H1 (cell line): Measurements from ENCODE around the gene CIRBP. TPM values are rescaled to one million over a fixed set of nuclear protein-coding genes. Genes with fewer than 3 reads are reported as not detected.

Source experiments
- CTCF ChIA-PET: fragments of 300-600 bp; sonication (Branson Sonifier 250); formaldehyde crosslinking; loops from one replicate; lab custom pipeline; 2021; ENCODE audit not compliant: partially characterized antibody; lab: Charles Lee
- POLR2A ChIA-PET: fragments of 300-600 bp; sonication (Branson Sonifier 250); formaldehyde crosslinking; loops from one replicate; lab custom pipeline; 2021; ENCODE audit warnings: inconsistent platforms; ENCODE audit not compliant: partially characterized antibody; lab: Charles Lee
- DNase-seq, 2 experiments: peaks; one replicate each; pipeline versions ENCODE4 v3.0.0 to v3.0.0-alpha.2; 2010 to 2022; ENCODE audit warnings: low spot score in 2 of 2, low read depth in 1 of 2, mixed read lengths in 1 of 2
- FAIRE-seq: peaks from 2 replicates; lab custom pipeline; 2011; peaks lifted over from hg19 to GRCh38; lab: Jason Lieb, UNC
- H2AFZ ChIP-seq: 2 replicates; pipeline ENCODE4 v1.8.1; 2012; ENCODE audit warnings: low read length, inconsistent platforms
- H2AK5ac ChIP-seq: 2 replicates; pipeline ENCODE4 v1.6.1; 2013; ENCODE audit warnings: low read depth, low read length
- H2BK120ac ChIP-seq: replicated peaks from 2 replicates; pipeline ENCODE3; 2013; ENCODE audit warnings: low read depth, low read length, inconsistent platforms
- H2BK12ac ChIP-seq: 2 replicates; pipeline ENCODE4 v1.6.1; 2013; ENCODE audit warnings: low read depth, low read length
- H2BK15ac ChIP-seq: 2 replicates; pipeline ENCODE4 v1.6.1; 2013; ENCODE audit warnings: low read length
- H2BK20ac ChIP-seq: 2 replicates; pipeline ENCODE4 v1.6.1; 2013; ENCODE audit warnings: low read length
- H2BK5ac ChIP-seq: 2 replicates; pipeline ENCODE4 v1.6.1; 2013; ENCODE audit warnings: low read depth, low read length
- H3K14ac ChIP-seq: 2 replicates; pipeline ENCODE4 v1.6.1; 2013; ENCODE audit warnings: inconsistent platforms; ENCODE audit not compliant: insufficient read length
- H3K18ac ChIP-seq: 2 replicates; pipeline ENCODE4 v1.6.1; 2013; ENCODE audit warnings: low read length; ENCODE audit errors: extremely low read depth
- H3K23ac ChIP-seq: 2 replicates; pipeline ENCODE4 v1.6.1; 2013; ENCODE audit warnings: inconsistent platforms; ENCODE audit not compliant: insufficient read length
- H3K23me2 ChIP-seq: 2 replicates; pipeline ENCODE4 v1.6.1; 2013; ENCODE audit warnings: low read depth, low read length
- H3K27ac ChIP-seq: 2 replicates; pipeline ENCODE4 v1.6.1; 2011; ENCODE audit warnings: low read depth, low read length, inconsistent platforms
- H3K27me3 ChIP-seq, 4 experiments: replicated peaks in 1 of 4; 1 replicate in 1 of 4; 2 replicates in 3 of 4; pipeline versions ENCODE4 v1.6.1 to v1.8.1; 2011 to 2013; ENCODE audit warnings: low read length in 3 of 4, mild to moderate bottlenecking in 3 of 4, inconsistent platforms in 2 of 4, mixed read lengths in 2 of 4, moderate library complexity in 1 of 4; ENCODE audit not compliant: control insufficient read depth in 3 of 4, insufficient read depth in 3 of 4; ENCODE audit errors: extremely low read depth in 1 of 4
- H3K36me3 ChIP-seq, 4 experiments: 2 replicates each; pipeline versions ENCODE4 v1.6.1 to v1.8.1; 2011 to 2013; ENCODE audit warnings: mild to moderate bottlenecking in 4 of 4, low read length in 3 of 4, moderate library complexity in 2 of 4, control low read depth in 1 of 4, inconsistent platforms in 1 of 4; ENCODE audit not compliant: insufficient read depth in 4 of 4, control insufficient read depth in 2 of 4
- H3K4ac ChIP-seq: replicated peaks from 2 replicates; pipeline ENCODE3; 2013; ENCODE audit warnings: low read length, low read depth, mixed read lengths, inconsistent platforms; ENCODE audit not compliant: insufficient read length
- H3K4me1 ChIP-seq, 4 experiments: replicated peaks in 1 of 4; 1 replicate in 1 of 4; 2 replicates in 3 of 4; pipeline versions ENCODE4 v1.6.1 to v1.8.1; 2011 to 2013; ENCODE audit warnings: low read length in 3 of 4, inconsistent platforms in 2 of 4, mixed read lengths in 1 of 4; ENCODE audit not compliant: insufficient read depth in 4 of 4, control insufficient read depth in 3 of 4
- H3K4me2 ChIP-seq, 2 experiments: 2 replicates each; pipeline versions ENCODE4 v1.6.1 to v1.8.1; 2011 to 2013; ENCODE audit warnings: low read depth in 2 of 2, low read length in 2 of 2, control low read depth in 1 of 2, inconsistent platforms in 1 of 2, mild to moderate bottlenecking in 1 of 2; ENCODE audit not compliant: insufficient read depth in 1 of 2
- H3K4me3 ChIP-seq, 4 experiments: fragments of 200-600, 300-600 bp in 1 of 4; sonication (generic), shearing (Covaris generic), sonication (Bioruptor Twin) in 1 of 4; 2 replicates each; pipeline versions ENCODE4 v1.5.1 to v1.8.1; 2011 to 2016; ENCODE audit warnings: low read length in 4 of 4, low read depth in 3 of 4, control low read depth in 2 of 4, inconsistent platforms in 2 of 4, mild to moderate bottlenecking in 2 of 4, mixed read lengths in 1 of 4, moderate library complexity in 1 of 4; ENCODE audit not compliant: insufficient read depth in 2 of 4; ENCODE audit errors: extremely low read depth in 1 of 4
- H3K56ac ChIP-seq: replicated peaks from 2 replicates; pipeline ENCODE3; 2013; ENCODE audit warnings: low read depth, mild to moderate bottlenecking, mixed read lengths, low read length, inconsistent platforms; ENCODE audit not compliant: insufficient read length
- H3K79me1 ChIP-seq: 2 replicates; pipeline ENCODE4 v1.6.1; 2013; ENCODE audit warnings: low read depth, low read length, control low read depth
- H3K79me2 ChIP-seq, 2 experiments: 2 replicates each; pipeline versions ENCODE4 v1.6.1 to v1.8.1; 2012 to 2013; ENCODE audit warnings: low read length in 2 of 2, mild to moderate bottlenecking in 2 of 2, inconsistent platforms in 1 of 2; ENCODE audit not compliant: insufficient read depth in 2 of 2, control insufficient read depth in 1 of 2
- H3K9ac ChIP-seq, 4 experiments: replicated peaks in 1 of 4; 1 replicate in 1 of 4; 2 replicates in 3 of 4; pipeline versions ENCODE4 v1.6.1 to v1.8.1; 2011 to 2013; ENCODE audit warnings: low read depth in 3 of 4, low read length in 3 of 4, control low read depth in 2 of 4, mild to moderate bottlenecking in 2 of 4, moderate library complexity in 2 of 4, inconsistent platforms in 1 of 4; ENCODE audit errors: extremely low read depth in 1 of 4
- H3K9me3 ChIP-seq, 2 experiments: 2 replicates each; pipeline versions ENCODE4 v1.6.1 to v1.8.1; 2012 to 2013; ENCODE audit warnings: mild to moderate bottlenecking in 2 of 2, moderate library complexity in 2 of 2, control low read depth in 1 of 2, inconsistent platforms in 1 of 2, low read depth in 1 of 2, low read length in 1 of 2, mixed read lengths in 1 of 2; ENCODE audit not compliant: insufficient read depth in 2 of 2
- H4K20me1 ChIP-seq, 2 experiments: replicated peaks in 1 of 2; 2 replicates each; pipeline versions ENCODE3 to v1.8.1; 2011 to 2013; ENCODE audit warnings: inconsistent platforms in 2 of 2, low read length in 2 of 2, mild to moderate bottlenecking in 1 of 2; ENCODE audit not compliant: insufficient read depth in 2 of 2, control insufficient read depth in 1 of 2
- H4K5ac ChIP-seq: 2 replicates; pipeline ENCODE4 v1.6.1; 2013; ENCODE audit warnings: low read length, low read depth, mixed read lengths, inconsistent platforms; ENCODE audit not compliant: insufficient read length
- H4K8ac ChIP-seq: 2 replicates; pipeline ENCODE4 v1.8.0; 2013; ENCODE audit warnings: mild to moderate bottlenecking, moderate library complexity, low read length, inconsistent platforms; ENCODE audit not compliant: insufficient read depth; ENCODE audit errors: extremely low read depth
- H4K91ac ChIP-seq: replicated peaks from 2 replicates; pipeline ENCODE3; 2013; ENCODE audit warnings: low read length, mixed read lengths, inconsistent platforms; ENCODE audit not compliant: insufficient read length
- EP300 ChIP-seq, 2 experiments: IDR thresholded peaks; 1 replicate in 1 of 2; 2 replicates in 1 of 2; pipeline ENCODE4 v1.6.1; 2011 to 2012; ENCODE audit warnings: low read depth in 2 of 2, low read length in 2 of 2, mild to moderate bottlenecking in 2 of 2, borderline replicate concordance in 1 of 2, inconsistent platforms in 1 of 2, moderate library complexity in 1 of 2
- KDM5A ChIP-seq: fragments of 200-600 bp; IDR thresholded peaks from 2 replicates; pipeline ENCODE4 v1.7.1; 2012; ENCODE audit warnings: mild to moderate bottlenecking, low read length, inconsistent platforms, mixed read lengths
- POLR2AphosphoS5 ChIP-seq: IDR thresholded peaks from 2 replicates; pipeline ENCODE4 v1.6.1; 2011; ENCODE audit warnings: low read depth, low read length
- RAD21 ChIP-seq, 2 experiments: IDR thresholded peaks in 1 of 2; conservative IDR thresholded peaks in 1 of 2; 2 replicates each; pipeline ENCODE4 v1.6.1; 2011; ENCODE audit warnings: low read depth in 2 of 2, low read length in 2 of 2, improper control_type of control experiment in 1 of 2, inconsistent platforms in 1 of 2, mild to moderate bottlenecking in 1 of 2, moderate library complexity in 1 of 2
- RBBP5 ChIP-seq: IDR thresholded peaks from 2 replicates; pipeline ENCODE4 v1.7.1; 2012; ENCODE audit warnings: low read depth, mild to moderate bottlenecking, inconsistent platforms, low read length, moderate library complexity, borderline replicate concordance
- RFX5 ChIP-seq: IDR thresholded peaks from 2 replicates; pipeline ENCODE4 v1.6.1; 2011; ENCODE audit warnings: low read depth, low read length, improper control_type of control experiment, borderline replicate concordance
- TAF7 ChIP-seq: optimal IDR thresholded peaks from 2 replicates; pipeline ENCODE3; 2011; ENCODE audit warnings: low read depth, mild to moderate bottlenecking, inconsistent platforms, low read length, moderate library complexity, borderline replicate concordance
- YY1 ChIP-seq: IDR thresholded peaks from 2 replicates; pipeline ENCODE4 v1.6.1; 2011; ENCODE audit warnings: low read depth, mild to moderate bottlenecking, low read length
- ZNF274 ChIP-seq: IDR thresholded peaks from 2 replicates; pipeline ENCODE4 v1.7.0; 2012; ENCODE audit warnings: low read length, borderline replicate concordance; ENCODE audit errors: extremely low read depth
- WGBS, 2 experiments: shearing (Covaris generic) in 1 of 2; methylation state at CpG; one replicate each; pipeline versions ENCODE4 v1.1.6 to v1.1.7; 2013 to 2015; ENCODE audit warnings: low lambda C conversion rate in 2 of 2, mixed read lengths in 2 of 2, inconsistent platforms in 1 of 2, low coverage in 1 of 2, missing lambda C conversion rate in 1 of 2; ENCODE audit not compliant: insufficient replicate concordance in 2 of 2, insufficient coverage in 1 of 2, insufficient read length in 1 of 2; ENCODE audit errors: extremely low coverage in 1 of 2, missing lambda C conversion rate in 1 of 2; 5-methylcytosine and 5-hydroxymethylcytosine counted together
- polyA plus RNA-seq, 7 experiments: library from polyadenylated mRNA; depleted of rRNA in 3 of 7; stranded (reverse) in 5 of 7; unstranded in 2 of 7; fragments of >200 nt in 5 of 7; fragments of 200-250 nt in 2 of 7; gene quantifications; 1 replicate in 5 of 7; 2 replicates in 1 of 7; 4 replicates in 1 of 7; pipeline versions ENCODE4 v1.2.1 to v1.2.3, GENCODE V29; 2011 to 2013; ENCODE audit warnings: missing spikeins in 2 of 7, mixed read lengths in 2 of 7
- total RNA-seq: library from RNA; stranded (reverse); fragmentation: NEBNext Ultra II Directional; extraction: Animal tissue kit (Norgen Biotek cat#: 25700); gene quantifications from 2 replicates; pipeline ENCODE4 v1.2.1, GENCODE V29; 2021

Gene CIRBP
- total and polyA plus RNA-seq, 2 of the 8 experiments (the other 6 are each of a cell fraction or from before 2014, with no cell fraction given), result 175 to 199 TPM

- Histone ChIP-seq H3K18ac (peak overlapping the region; percentile 48), H2BK120ac (peak overlapping the region; percentile 71), H3K9me3 (no peaks in the 10 kb centered on the region), H2BK12ac (peak overlapping the region; percentile 27; the same call in 1 of the 2 replicates), H2BK5ac (no peak overlapping the region; the same call in 1 of the 2 replicates), H3K23me2 (peaks cover 15% of the 10 kb centered on the region; the same call in 1 of the 2 replicates), H2AK5ac (no peak overlapping the region), H4K91ac (peak overlapping the region; percentile 80), H3K79me1 (peaks cover 9% of the 10 kb centered on the region), H4K5ac (peak overlapping the region; percentile 68), H2BK20ac (no peak overlapping the region), H4K20me1 (peaks cover 0 to 15% of the 10 kb centered on the region in 2 experiments), H3K56ac (no peak overlapping the region), H3K36me3 (peaks cover 0 to 7% (median 0%) of the 10 kb centered on the region in 4 experiments; a peak in 2 of 8 replicates), H4K8ac (peak overlapping the region; percentile 92), H3K79me2 (peaks cover 0 to 7% of the 10 kb centered on the region in 2 experiments; a peak in 1 of 4 replicates), H3K4me2 (peak overlapping the region; percentile 57 to 79), H2AFZ (peak overlapping the region; percentile 14; the same call in 1 of the 2 replicates), H3K23ac (no peak overlapping the region), H3K27ac (no peak overlapping the region), H3K14ac (no peak overlapping the region), H3K27me3 (no peaks in the 10 kb centered on the region), H3K9ac (peak overlapping the region; percentile 45 to 58 (median 46); a peak in 4 of 7 replicates), H3K4me1 (peaks cover 0 to 23% (median 13%) of the 10 kb centered on the region in 4 experiments; a peak in 5 of 7 replicates), H3K4me3 (peak overlapping the region; percentile 33 to 59 (median 44)), H2BK15ac (no peak overlapping the region), H3K4ac (peak overlapping the region; percentile 81)
- FAIRE-seq (no peak), DNase-seq (peak in 1 of 2 experiments; percentile 95)
- ChIA-PET POLR2A (interaction anchor here (0.7 to 10.1 kb wide), 10 partner anchors 10 to 214 kb away, joined by 3 to 355 read pairs (median 6); partner anchors contain the start of genes CIRBP, CNN2 and GPX4), CTCF (interaction anchor here (0.6 to 7.7 kb wide), 14 partner anchors 10 to 269 kb away, joined by 3 to 212 read pairs (median 3); partner anchors contain the start of gene CIRBP)
- 8% methylated on average over 68 of the region's 84 CpGs; no CpG with 5 or more reads in 1 of the 2 experiments for WGBS, 2 experiments
- peak; percentile 73 to 90 for TF ChIP-seq RAD21 (IDR thresholded peaks at IDR 0.05 in 1 of 2, conservative IDR thresholded peaks at IDR 0.05 in 1 of 2; ENCODE audit: low read depth in 2 of 2, low read length in 2 of 2)
- no peak for TF ChIP-seq RBBP5
- peak; percentile 77 for TF ChIP-seq TAF7
- no peak for TF ChIP-seq YY1
- peak in 1 of 2 experiments; percentile 49; a peak in 1 of 3 replicates for TF ChIP-seq EP300 (IDR thresholded peaks at IDR 0.05; ENCODE audit: borderline replicate concordance in 1 of 2, low read depth in 2 of 2, low read length in 2 of 2)
- TF ChIP-seq KDM5A, result no peak
- no peak for TF ChIP-seq POLR2AphosphoS5
- no peak for TF ChIP-seq RFX5
- no peak for TF ChIP-seq ZNF274
Observed at GRCh38 chr19:1239796-1240737, 29.1 kb upstream of the CIRBP start.
